HL-60/S4 (cell line): ENCODE results near the gene ZMIZ1.

ENCODE experiments used
- in situ Hi-C: fragments of 300-500 bp; cut with MboI; formaldehyde crosslinking; loops from 2 replicates; pipeline ENCODE4 v1.14.3; 2022; ENCODE audit warnings: low sequenced_read_pairs

Gene ZMIZ1

GRCh38 chr10:79361726-79362397, 293.1 kb downstream of the ZMIZ1 start:
- in situ Hi-C loops: no loop called here
